ENCODE data around the gene SELENON.

- TF ChIP-seq CTCF (IDR thresholded peaks at IDR 0.05) (peak in 1 of 7 experiments; percentile 2), POLR2A (IDR thresholded peaks at IDR 0.05) (peak; percentile 22 to 83 (median 80))
Observed at GRCh38 chr1:25858906-25859789, 59.2 kb downstream of the SELENON start, which contains the start of gene AUNIP.
